Bronchial epithelial cell (primary cell): ENCODE results near the gene ELAVL3. TPM values are rescaled to one million over a fixed set of nuclear protein-coding genes. Genes with fewer than 3 reads are reported as not detected.

ENCODE experiments used
- DNase-seq: peaks from one replicate; pipeline ENCODE4 v3.0.0-alpha.2; 2010; ENCODE audit warnings: low read depth
- FAIRE-seq: peaks from 2 replicates; lab custom pipeline; 2011; peaks lifted over from hg19 to GRCh38; lab: Jason Lieb, UNC
- H3K27me3 ChIP-seq: 2 replicates; pipeline ENCODE4 v1.5.1; 2011; ENCODE audit warnings: low read length; ENCODE audit not compliant: control insufficient read depth, insufficient read depth
- H3K36me3 ChIP-seq: 2 replicates; pipeline ENCODE4 v1.5.1; 2011; ENCODE audit warnings: low read length; ENCODE audit not compliant: control insufficient read depth, insufficient read depth
- H3K4me3 ChIP-seq: 2 replicates; pipeline ENCODE4 v1.5.1; 2011; ENCODE audit warnings: mild to moderate bottlenecking, low read depth, low read length, control low read depth
- CTCF ChIP-seq: IDR thresholded peaks from 2 replicates; pipeline ENCODE4 v1.5.1; 2011; ENCODE audit warnings: mild to moderate bottlenecking, moderate library complexity, low read length, control low read depth, inconsistent platforms; ENCODE audit not compliant: insufficient read depth, severe bottlenecking
- total RNA-seq: library from RNA; depleted of rRNA; stranded (reverse); fragments of >200 nt; gene quantifications from 2 replicates; pipeline ENCODE4 v1.2.1, GENCODE V29; 2014

The ELAVL3 gene
- total RNA-seq, 1 donor from 2014 or later, result not detected

- Histone ChIP-seq H3K36me3 (no peaks in the 10 kb centered on the region), H3K4me3 (no peak overlapping the region), H3K27me3 (no peaks in the 10 kb centered on the region)
- DNase-seq (no peak), FAIRE-seq (no peak)
- TF ChIP-seq CTCF, result no peak
These were observed 76.1 kb downstream of the ELAVL3 start for GRCh38 chr19:11404588-11405222.

GRCh38 chr19:11401808-11402543, 78.9 kb downstream of the ELAVL3 start:
- Histone ChIP-seq H3K27me3 (no peaks in the 10 kb centered on the region), H3K36me3 (no peaks in the 10 kb centered on the region), H3K4me3 (no peak overlapping the region)
- no peak for TF ChIP-seq CTCF
- FAIRE-seq (no peak), DNase-seq (no peak)

Other genes starting within 250 kb of the ELAVL3 start
- not detected in 2 replicates for gene ANGPTL8, start 241.4 kb downstream of the ELAVL3 start, total RNA-seq
- 10.5 and 21.4 TPM in 2 replicates for gene DOCK6, start 218.5 kb downstream of the ELAVL3 start, total RNA-seq
- not detected in 2 replicates for gene TSPAN16, start 184.9 kb downstream of the ELAVL3 start, total RNA-seq
- gene RAB3D, start 141.4 kb downstream of the ELAVL3 start, total RNA-seq, result 37.4 and 88.3 TPM in 2 replicates
- 70.6 and 116 TPM in 2 replicates for gene TMEM205, start 134.8 kb downstream of the ELAVL3 start, total RNA-seq
- 7.9 and 11.1 TPM in 2 replicates for gene CCDC159, start 134.5 kb downstream of the ELAVL3 start, total RNA-seq
- 1.8 and 6.0 TPM in 2 replicates for gene PLPPR2, start 125.6 kb downstream of the ELAVL3 start, total RNA-seq
- gene SWSAP1, start 106.4 kb downstream of the ELAVL3 start, total RNA-seq, result 0.53 and 0.90 TPM in 2 replicates
- gene EPOR, start 96.7 kb downstream of the ELAVL3 start, total RNA-seq, result 0.26 and 1.0 TPM in 2 replicates
- gene RGL3, start 61.7 kb downstream of the ELAVL3 start, total RNA-seq, result 0.26 TPM in 2 replicates
- not detected in 2 replicates for gene ODAD3, start 45.9 kb downstream of the ELAVL3 start, total RNA-seq
- gene PRKCSH, start 45.4 kb downstream of the ELAVL3 start, total RNA-seq, result 67.9 and 75.8 TPM in 2 replicates
- gene ZNF653, start 24.8 kb upstream of the ELAVL3 start, total RNA-seq, result 5.3 and 8.3 TPM in 2 replicates
- 27.7 and 57.4 TPM in 2 replicates for gene ECSIT, start 48.1 kb upstream of the ELAVL3 start, total RNA-seq
- gene CNN1, start 57.8 kb upstream of the ELAVL3 start, total RNA-seq, result not detected in 2 replicates
- 20.3 and 30.7 TPM in 2 replicates for gene ELOF1, start 78.2 kb upstream of the ELAVL3 start, total RNA-seq
- 24.5 and 26.2 TPM in 2 replicates for gene ACP5, start 96.6 kb upstream of the ELAVL3 start, total RNA-seq
- gene ZNF627, start 116.4 kb upstream of the ELAVL3 start, total RNA-seq, result 23.9 and 24.5 TPM in 2 replicates